IPS-18a (cell line): ENCODE results near the gene DSCAM.

Experiments
- H3K27ac ChIP-seq: one replicate; pipeline ENCODE4 v1.5.1; 2013; ENCODE audit warnings: low read length
- H3K27me3 ChIP-seq: one replicate; pipeline ENCODE4 v1.6.1; 2013; ENCODE audit warnings: mild to moderate bottlenecking, low read length; ENCODE audit not compliant: control insufficient read depth, insufficient read depth
- H3K36me3 ChIP-seq: one replicate; pipeline ENCODE4 v1.6.1; 2013; ENCODE audit warnings: low read depth, low read length; ENCODE audit not compliant: control insufficient read depth
- H3K4me1 ChIP-seq: one replicate; pipeline ENCODE4 v1.6.1; 2013; ENCODE audit warnings: low read depth, low read length; ENCODE audit not compliant: control insufficient read depth
- H3K4me3 ChIP-seq: one replicate; pipeline ENCODE4 v1.5.1; 2013; ENCODE audit warnings: low read length
- H3K9ac ChIP-seq: one replicate; pipeline ENCODE4 v1.6.1; 2013; ENCODE audit warnings: mild to moderate bottlenecking, low read length, moderate library complexity
- H3K9me3 ChIP-seq: one replicate; pipeline ENCODE4 v1.6.1; 2013; ENCODE audit warnings: low read depth, low read length; ENCODE audit not compliant: control insufficient read depth

The DSCAM gene

GRCh38 chr21:40507978-40508377, 339.0 kb downstream of the DSCAM start:
- no peaks in the 10 kb centered on the region for H3K27me3 ChIP-seq
- H3K36me3 ChIP-seq, result no peaks in the 10 kb centered on the region
- no peaks in the 10 kb centered on the region for H3K4me1 ChIP-seq
- H3K9ac ChIP-seq, result no peak overlapping the region
- H3K4me3 ChIP-seq, result no peak overlapping the region
- no peak overlapping the region for H3K27ac ChIP-seq
- H3K9me3 ChIP-seq, result no peaks in the 10 kb centered on the region

GRCh38 chr21:40505681-40506080, 341.3 kb downstream of the DSCAM start:
- Histone ChIP-seq H3K27ac (no peak overlapping the region), H3K9me3 (no peaks in the 10 kb centered on the region), H3K36me3 (no peaks in the 10 kb centered on the region), H3K4me1 (no peaks in the 10 kb centered on the region), H3K4me3 (no peak overlapping the region), H3K27me3 (no peaks in the 10 kb centered on the region), H3K9ac (no peak overlapping the region)

GRCh38 chr21:40505244-40505643, 341.7 kb downstream of the DSCAM start:
- H3K4me3 ChIP-seq, result no peak overlapping the region
- H3K36me3 ChIP-seq, result no peaks in the 10 kb centered on the region
- H3K9me3 ChIP-seq, result no peaks in the 10 kb centered on the region
- H3K27me3 ChIP-seq, result no peaks in the 10 kb centered on the region
- H3K4me1 ChIP-seq, result no peaks in the 10 kb centered on the region
- H3K27ac ChIP-seq, result no peak overlapping the region
- H3K9ac ChIP-seq, result no peak overlapping the region

- Histone ChIP-seq H3K4me3 (no peak overlapping the region), H3K27ac (no peak overlapping the region), H3K4me1 (no peaks in the 10 kb centered on the region), H3K9me3 (no peaks in the 10 kb centered on the region), H3K9ac (no peak overlapping the region), H3K27me3 (no peaks in the 10 kb centered on the region), H3K36me3 (no peaks in the 10 kb centered on the region)
Measured at GRCh38 chr21:40504825-40505224, 342.1 kb downstream of the DSCAM start.

- Histone ChIP-seq H3K9me3 (no peaks in the 10 kb centered on the region), H3K27me3 (no peaks in the 10 kb centered on the region), H3K36me3 (no peaks in the 10 kb centered on the region), H3K4me1 (no peaks in the 10 kb centered on the region), H3K4me3 (no peak overlapping the region), H3K27ac (no peak overlapping the region), H3K9ac (no peak overlapping the region)
Measured at GRCh38 chr21:40496116-40496515, 350.8 kb downstream of the DSCAM start.

- Histone ChIP-seq H3K4me1 (no peaks in the 10 kb centered on the region), H3K27me3 (no peaks in the 10 kb centered on the region), H3K4me3 (no peak overlapping the region), H3K36me3 (no peaks in the 10 kb centered on the region), H3K27ac (no peak overlapping the region), H3K9ac (no peak overlapping the region), H3K9me3 (no peaks in the 10 kb centered on the region)
Measured at GRCh38 chr21:40490408-40490807, 356.6 kb downstream of the DSCAM start.

- H3K9me3 ChIP-seq, result no peaks in the 10 kb centered on the region
- H3K9ac ChIP-seq, result no peak overlapping the region
- H3K36me3 ChIP-seq, result no peaks in the 10 kb centered on the region
- no peaks in the 10 kb centered on the region for H3K4me1 ChIP-seq
- H3K4me3 ChIP-seq, result no peak overlapping the region
- no peak overlapping the region for H3K27ac ChIP-seq
- H3K27me3 ChIP-seq, result no peaks in the 10 kb centered on the region
Measured at GRCh38 chr21:40489001-40489400, 358.0 kb downstream of the DSCAM start.

GRCh38 chr21:40481764-40482163, 365.2 kb downstream of the DSCAM start:
- no peak overlapping the region for H3K9ac ChIP-seq
- no peaks in the 10 kb centered on the region for H3K36me3 ChIP-seq
- H3K27ac ChIP-seq, result no peak overlapping the region
- H3K4me3 ChIP-seq, result no peak overlapping the region
- peaks cover 2% of the 10 kb centered on the region for H3K9me3 ChIP-seq
- no peaks in the 10 kb centered on the region for H3K4me1 ChIP-seq
- no peaks in the 10 kb centered on the region for H3K27me3 ChIP-seq

- Histone ChIP-seq H3K4me1 (no peaks in the 10 kb centered on the region), H3K4me3 (no peak overlapping the region), H3K9me3 (no peaks in the 10 kb centered on the region), H3K27ac (no peak overlapping the region), H3K36me3 (no peaks in the 10 kb centered on the region), H3K27me3 (no peaks in the 10 kb centered on the region), H3K9ac (no peak overlapping the region)
Measured at GRCh38 chr21:40474513-40474912, 372.4 kb downstream of the DSCAM start.

GRCh38 chr21:40472013-40472412, 374.9 kb downstream of the DSCAM start:
- no peaks in the 10 kb centered on the region for H3K4me1 ChIP-seq
- H3K9ac ChIP-seq, result no peak overlapping the region
- no peaks in the 10 kb centered on the region for H3K9me3 ChIP-seq
- no peak overlapping the region for H3K27ac ChIP-seq
- H3K36me3 ChIP-seq, result no peaks in the 10 kb centered on the region
- no peaks in the 10 kb centered on the region for H3K27me3 ChIP-seq
- no peak overlapping the region for H3K4me3 ChIP-seq

- Histone ChIP-seq H3K27ac (no peak overlapping the region), H3K4me3 (no peak overlapping the region), H3K27me3 (no peaks in the 10 kb centered on the region), H3K36me3 (no peaks in the 10 kb centered on the region), H3K9me3 (no peaks in the 10 kb centered on the region), H3K4me1 (no peaks in the 10 kb centered on the region), H3K9ac (no peak overlapping the region)
Measured at GRCh38 chr21:40471103-40471502, 375.9 kb downstream of the DSCAM start.

- H3K36me3 ChIP-seq, result no peaks in the 10 kb centered on the region
- no peak overlapping the region for H3K27ac ChIP-seq
- no peak overlapping the region for H3K4me3 ChIP-seq
- no peak overlapping the region for H3K9ac ChIP-seq
- no peaks in the 10 kb centered on the region for H3K4me1 ChIP-seq
- no peaks in the 10 kb centered on the region for H3K9me3 ChIP-seq
- H3K27me3 ChIP-seq, result no peaks in the 10 kb centered on the region
Measured at GRCh38 chr21:40466893-40467483, 380.0 kb downstream of the DSCAM start.
